Activated T-cell treated with anti-CD3 and anti-CD28 coated beads, Interleukin-2, amount 50 U/mL, for 24 hours (primary cell): ENCODE results near the gene PLEKHG2.

Source experiments
- DNase-seq: peaks from one replicate; pipeline ENCODE4 v3.0.0-alpha.2; 2020
- H3K27ac Mint-ChIP-seq: 2 replicates; pipeline ENCODE4 v1.8.0; 2020; ENCODE audit warnings: mild to moderate bottlenecking, mixed read lengths
- H3K27me3 Mint-ChIP-seq: 2 replicates; pipeline ENCODE4 v1.8.0; 2020; ENCODE audit warnings: mixed read lengths
- H3K36me3 Mint-ChIP-seq: 2 replicates; pipeline ENCODE4 v1.8.0; 2020; ENCODE audit warnings: low read depth, mixed read lengths
- H3K4me1 Mint-ChIP-seq: 2 replicates; pipeline ENCODE4 v1.8.0; 2020; ENCODE audit warnings: low read depth, mixed read lengths
- H3K4me3 Mint-ChIP-seq: 2 replicates; pipeline ENCODE4 v1.8.0; 2020; ENCODE audit warnings: mild to moderate bottlenecking, moderate library complexity, mixed read lengths
- H3K9me3 Mint-ChIP-seq: 2 replicates; pipeline ENCODE4 v1.8.0; 2020; ENCODE audit warnings: mixed read lengths

Gene PLEKHG2

DNA sequence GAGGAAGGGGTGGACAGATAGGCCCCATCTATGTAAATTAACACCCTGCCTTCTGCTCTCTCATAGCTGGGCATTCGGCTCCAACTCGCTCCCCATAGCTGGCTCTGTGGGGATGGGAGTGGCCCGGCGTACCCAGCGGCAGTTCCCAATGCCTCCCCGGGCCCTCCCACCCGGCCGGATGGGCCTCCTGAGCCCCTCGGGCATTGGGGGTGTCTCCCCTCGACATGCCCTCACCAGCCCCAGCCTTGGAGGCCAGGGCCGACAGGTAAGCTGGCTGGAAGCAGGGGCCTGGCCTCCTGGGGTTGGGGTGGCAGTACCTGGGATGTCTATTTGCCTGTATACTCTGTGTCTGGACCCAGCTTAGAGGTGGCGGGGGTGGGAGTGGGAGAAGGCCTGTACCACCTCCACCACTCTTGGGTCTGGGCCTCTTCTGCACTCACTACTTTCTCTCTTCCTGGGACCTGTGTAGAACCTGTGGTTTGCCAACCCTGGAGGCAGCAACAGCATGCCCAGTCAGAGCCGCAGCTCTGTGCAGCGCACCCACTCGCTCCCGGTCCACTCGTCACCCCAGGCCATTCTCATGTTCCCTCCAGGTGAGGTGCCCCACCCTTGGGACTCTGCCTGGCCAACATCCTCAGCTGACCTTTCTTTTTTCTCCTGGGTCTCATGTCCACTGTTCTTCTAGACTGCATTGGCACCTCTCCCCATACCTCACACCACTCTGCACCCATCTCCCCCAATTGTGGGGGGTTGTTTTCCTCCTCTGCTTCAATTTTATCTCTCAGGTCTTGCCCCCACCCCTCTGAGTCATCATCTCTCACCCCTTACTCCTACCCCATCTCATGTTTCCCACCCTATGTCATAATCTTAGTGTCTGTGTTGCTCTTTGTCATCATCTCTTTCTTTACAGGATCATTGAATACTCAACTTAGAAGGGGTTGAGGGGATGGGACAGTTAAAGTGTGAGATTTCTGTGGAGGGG is 31.7 kb upstream of the PLEKHG2 start:
- H3K4me3 Mint-ChIP-seq = no peak overlapping the region
- no peaks in the 10 kb centered on the region for H3K4me1 Mint-ChIP-seq
- no peaks in the 10 kb centered on the region for H3K27me3 Mint-ChIP-seq
- DNase-seq = no peak
- H3K27ac Mint-ChIP-seq = peak overlapping the region; percentile 57
- peaks cover 94% of the 10 kb centered on the region for H3K36me3 Mint-ChIP-seq
- H3K9me3 Mint-ChIP-seq = no peaks in the 10 kb centered on the region

- H3K27ac Mint-ChIP-seq = peak overlapping the region; percentile 83
- no peaks in the 10 kb centered on the region for H3K27me3 Mint-ChIP-seq
- H3K36me3 Mint-ChIP-seq = peaks cover 94% of the 10 kb centered on the region
- DNase-seq = no peak
- no peaks in the 10 kb centered on the region for H3K4me1 Mint-ChIP-seq
- no peaks in the 10 kb centered on the region for H3K9me3 Mint-ChIP-seq
- H3K4me3 Mint-ChIP-seq = no peak overlapping the region
Observed at GRCh38 chr19:39381910-39382611, 30.4 kb upstream of the PLEKHG2 start.

DNA sequence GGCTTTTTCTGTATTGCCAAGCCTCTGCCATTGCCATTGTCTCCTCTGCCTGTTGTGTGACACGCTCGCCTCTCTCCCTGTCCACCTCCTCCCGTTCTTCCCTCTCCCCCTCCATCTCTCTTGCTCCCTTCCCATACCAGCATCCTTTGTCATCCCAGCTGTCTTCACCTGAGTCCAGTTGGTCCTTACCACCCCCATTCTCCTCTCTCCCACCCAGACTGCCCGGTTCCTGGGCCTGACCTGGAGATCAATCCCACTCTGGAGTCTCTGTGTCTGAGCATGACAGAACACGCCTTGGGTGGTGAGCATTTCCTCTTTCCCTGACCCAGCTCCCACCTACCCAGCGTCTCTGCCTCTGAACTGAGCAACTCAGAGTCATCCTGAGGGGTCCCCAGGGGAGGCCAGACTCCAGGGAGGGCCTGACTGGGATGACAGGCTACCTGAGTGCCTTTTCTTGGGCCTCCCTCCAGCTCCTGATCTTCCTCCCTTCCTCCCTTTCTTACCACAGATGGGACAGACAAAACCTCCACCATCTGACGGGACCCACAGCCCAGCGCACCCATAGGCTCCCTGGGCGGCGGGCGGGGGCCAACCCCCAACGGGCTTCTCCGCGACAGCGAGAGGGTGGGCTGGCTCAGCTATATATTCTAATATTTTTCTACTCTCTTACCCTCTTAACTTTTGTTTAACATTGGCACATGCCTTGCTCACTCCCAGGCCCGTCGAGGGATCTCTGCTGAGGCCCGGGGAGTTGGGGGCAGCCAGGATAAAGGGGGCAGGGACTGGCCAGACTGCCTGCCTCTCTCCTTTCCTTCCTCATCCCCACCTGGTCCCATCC is 29.3 kb upstream of the PLEKHG2 start:
- Mint-ChIP-seq H3K27ac (peak overlapping the region; percentile 52), H3K36me3 (peaks cover 94% of the 10 kb centered on the region), H3K9me3 (no peaks in the 10 kb centered on the region), H3K4me1 (peaks cover 2% of the 10 kb centered on the region), H3K4me3 (no peak overlapping the region), H3K27me3 (no peaks in the 10 kb centered on the region)
- no peak for DNase-seq

DNA sequence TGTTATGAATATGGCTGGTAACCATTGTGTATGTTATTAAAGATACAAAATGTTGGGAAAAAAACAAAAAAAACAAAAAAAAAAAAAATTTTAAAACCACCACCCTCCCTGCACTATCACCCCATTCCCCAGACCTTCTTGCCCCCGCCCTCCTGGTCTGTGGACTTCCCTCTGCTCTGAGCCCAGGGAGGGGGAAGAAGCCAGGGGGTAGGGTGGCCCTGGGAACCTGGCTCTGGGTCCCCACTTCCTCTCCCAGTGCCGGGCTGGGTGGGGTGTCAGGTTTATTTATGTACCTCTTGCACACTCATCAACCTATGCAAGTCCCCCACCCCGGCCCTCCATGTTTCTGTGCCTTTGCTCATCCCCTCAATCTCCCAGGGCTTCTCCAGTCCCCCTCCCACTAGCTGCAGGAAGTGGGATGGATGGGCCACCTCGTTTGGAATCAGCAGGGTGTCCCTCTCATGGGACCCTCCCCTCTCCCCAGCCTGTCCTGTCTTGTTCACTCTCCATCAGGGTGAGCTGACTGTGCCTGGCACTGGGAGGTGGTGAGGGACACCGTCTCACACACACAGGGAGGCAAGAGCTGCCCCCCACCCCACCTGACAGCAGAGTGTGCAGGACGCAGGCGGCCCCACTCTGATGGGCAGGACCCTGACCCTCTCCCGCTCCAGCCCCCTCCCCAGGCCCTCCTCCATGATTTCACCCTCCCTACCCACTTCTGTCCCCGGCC is 27.5 kb upstream of the PLEKHG2 start:
- Mint-ChIP-seq H3K4me3 (no peak overlapping the region), H3K27ac (peak overlapping the region; percentile 82)

DNA sequence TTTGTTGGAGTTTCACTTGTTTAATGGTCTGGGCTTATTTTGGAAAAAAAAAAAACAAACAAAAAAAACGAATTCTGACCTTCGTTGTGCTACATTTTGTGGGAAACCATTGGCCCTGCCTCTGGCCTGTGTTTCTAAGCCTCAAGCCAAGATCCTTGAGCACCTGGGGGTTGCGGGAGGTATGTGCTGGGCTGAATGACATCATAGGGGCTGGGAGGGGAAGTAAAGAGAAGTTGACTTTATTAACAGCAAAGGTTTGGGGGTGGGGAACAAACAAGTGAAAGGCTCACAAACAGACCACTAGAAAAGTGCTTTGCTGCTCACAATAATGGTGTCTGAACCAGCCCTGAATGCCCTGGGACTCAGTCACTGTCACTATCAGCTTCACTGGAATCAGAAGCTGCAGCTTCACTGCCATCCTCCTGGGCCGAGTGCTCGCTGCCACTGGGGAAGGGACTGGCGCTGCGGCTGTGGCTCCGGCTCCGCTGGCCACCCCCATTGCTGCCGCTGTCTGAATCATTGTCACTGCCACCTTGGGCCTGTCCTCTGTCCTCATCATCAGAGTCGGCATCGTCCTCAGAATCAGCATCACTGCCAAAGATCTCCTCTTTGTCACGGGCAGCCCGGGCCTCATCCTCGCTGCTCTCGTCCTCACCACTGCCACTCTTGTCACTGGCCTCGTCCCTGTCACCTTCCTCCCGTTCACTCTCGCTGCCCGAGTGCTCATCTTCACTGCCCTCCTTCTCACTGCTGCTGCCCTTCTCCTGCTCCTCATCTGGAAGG is 26.6 kb upstream of the PLEKHG2 start:
- H3K4me3 Mint-ChIP-seq = no peak overlapping the region
- H3K27me3 Mint-ChIP-seq = no peaks in the 10 kb centered on the region
- H3K27ac Mint-ChIP-seq = peak overlapping the region; percentile 82
- DNase-seq = no peak
- H3K4me1 Mint-ChIP-seq = peaks cover 21% of the 10 kb centered on the region
- peaks cover 95% of the 10 kb centered on the region for H3K36me3 Mint-ChIP-seq
- no peaks in the 10 kb centered on the region for H3K9me3 Mint-ChIP-seq

More for the DNA sequence above, 27.5 kb upstream of the PLEKHG2 start:
- Mint-ChIP-seq H3K4me1 (peaks cover 16% of the 10 kb centered on the region), H3K9me3 (no peaks in the 10 kb centered on the region), H3K27me3 (no peaks in the 10 kb centered on the region), H3K36me3 (peaks cover 92% of the 10 kb centered on the region)
- DNase-seq = no peak

- H3K27me3 Mint-ChIP-seq = no peaks in the 10 kb centered on the region
- H3K9me3 Mint-ChIP-seq = no peaks in the 10 kb centered on the region
- H3K4me3 Mint-ChIP-seq = no peak overlapping the region
- peaks cover 94% of the 10 kb centered on the region for H3K36me3 Mint-ChIP-seq
- H3K27ac Mint-ChIP-seq = peak overlapping the region; percentile 82
- peaks cover 26% of the 10 kb centered on the region for H3K4me1 Mint-ChIP-seq
- no peak for DNase-seq
Observed at GRCh38 chr19:39386557-39386956, 25.9 kb upstream of the PLEKHG2 start.

DNA sequence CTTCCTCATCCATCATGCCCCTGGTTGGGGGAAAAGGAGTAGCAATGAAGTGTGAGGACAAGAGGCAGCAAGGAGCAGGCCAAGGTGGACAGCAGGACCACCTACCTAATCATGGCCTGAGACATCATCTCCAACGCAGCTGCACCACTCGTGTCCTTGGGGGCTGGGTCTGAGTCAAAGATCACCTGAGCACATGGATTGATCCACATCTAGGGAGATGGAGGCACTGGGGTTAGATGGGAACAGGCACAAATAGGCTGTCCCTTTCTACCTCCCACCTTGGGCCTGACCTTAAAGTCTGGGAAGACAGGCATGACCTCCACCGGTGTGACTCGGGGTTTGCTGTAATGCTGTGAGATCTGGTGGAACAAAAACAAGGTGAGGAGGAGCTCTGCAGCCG is 23.8 kb upstream of the PLEKHG2 start:
- peaks cover 87% of the 10 kb centered on the region for H3K36me3 Mint-ChIP-seq
- no peaks in the 10 kb centered on the region for H3K9me3 Mint-ChIP-seq
- H3K27me3 Mint-ChIP-seq = no peaks in the 10 kb centered on the region
- H3K27ac Mint-ChIP-seq = peak overlapping the region; percentile 100
- no peak overlapping the region for H3K4me3 Mint-ChIP-seq
- peaks cover 40% of the 10 kb centered on the region for H3K4me1 Mint-ChIP-seq
- no peak for DNase-seq

DNA sequence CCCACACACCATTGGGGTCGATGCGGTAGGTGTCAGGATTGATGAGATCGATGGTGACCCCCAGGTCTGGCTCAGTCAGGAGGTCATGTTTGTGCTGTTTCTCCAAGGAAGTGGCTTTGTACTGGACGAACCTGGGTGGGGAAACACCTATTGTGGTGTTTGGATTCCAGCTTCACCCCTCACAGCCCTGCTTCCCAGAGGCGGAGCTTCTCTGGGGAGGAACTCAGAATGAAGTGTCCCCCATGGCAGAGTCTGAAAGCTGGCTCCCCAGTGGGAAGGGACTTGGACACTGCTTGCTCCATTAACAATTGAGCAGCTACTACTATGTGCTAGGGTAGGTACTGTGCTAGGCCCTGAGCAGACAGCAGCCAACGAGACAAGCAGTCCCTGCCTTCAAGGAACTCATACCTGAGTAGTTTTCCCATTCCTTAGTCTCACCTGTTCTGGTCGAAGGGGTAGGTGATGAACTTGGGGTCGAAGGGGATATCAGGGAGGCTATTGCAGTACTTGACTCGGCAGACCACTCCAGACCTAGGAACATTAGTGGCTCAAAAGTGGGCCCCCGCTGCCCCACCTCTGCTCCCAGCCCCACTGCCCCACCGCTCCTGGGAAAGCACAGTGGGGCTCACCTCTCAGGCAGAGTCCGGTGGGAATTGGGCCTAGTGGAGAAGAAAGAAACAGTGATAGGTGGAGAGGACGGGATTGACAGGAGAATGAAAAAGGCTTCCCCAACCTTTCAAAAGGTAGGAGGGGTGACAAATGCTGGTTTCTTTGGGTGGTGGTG is 22.6 kb upstream of the PLEKHG2 start:
- H3K4me1 Mint-ChIP-seq = peaks cover 44% of the 10 kb centered on the region
- H3K4me3 Mint-ChIP-seq = peak overlapping the region; percentile 92
- H3K9me3 Mint-ChIP-seq = no peaks in the 10 kb centered on the region
- DNase-seq = no peak
- H3K27me3 Mint-ChIP-seq = no peaks in the 10 kb centered on the region
- peaks cover 88% of the 10 kb centered on the region for H3K36me3 Mint-ChIP-seq
- peak overlapping the region; percentile 100 for H3K27ac Mint-ChIP-seq

- no peaks in the 10 kb centered on the region for H3K9me3 Mint-ChIP-seq
- H3K27ac Mint-ChIP-seq = peak overlapping the region; percentile 100
- no peak for DNase-seq
- peak overlapping the region; percentile 92 for H3K4me3 Mint-ChIP-seq
- H3K27me3 Mint-ChIP-seq = no peaks in the 10 kb centered on the region
- peaks cover 49% of the 10 kb centered on the region for H3K4me1 Mint-ChIP-seq
- peaks cover 88% of the 10 kb centered on the region for H3K36me3 Mint-ChIP-seq
Observed at GRCh38 chr19:39390451-39390750, 22.1 kb upstream of the PLEKHG2 start.

GRCh38 chr19:39390751-39391437 is 21.6 kb upstream of the PLEKHG2 start, which contains the start of the genes MED29 and PAF1:
TSS of gene MED29 (plus strand) at chr19:39391378. CDS start at chr19:39391423, 45 bp downstream.
TSS of gene PAF1 (minus strand) at chr19:39391106. CDS start at chr19:39390864, 242 bp downstream.
- peak; percentile 92 for DNase-seq
- Mint-ChIP-seq H3K9me3 (no peaks in the 10 kb centered on the region), H3K27ac (peak within 1 kb of the TSS; percentile 100), H3K27me3 (no peaks in the 10 kb centered on the region), H3K36me3 (peaks cover 87% of the 10 kb centered on the region), H3K4me3 (peak within 1 kb of the TSS; percentile 92), H3K4me1 (peaks cover 50% of the 10 kb centered on the region)

- H3K4me3 Mint-ChIP-seq = peak overlapping the region; percentile 47
- peak; percentile 96 for DNase-seq
- H3K27ac Mint-ChIP-seq = peak overlapping the region; percentile 98
- peaks cover 72% of the 10 kb centered on the region for H3K4me1 Mint-ChIP-seq
- H3K27me3 Mint-ChIP-seq = no peaks in the 10 kb centered on the region
- no peaks in the 10 kb centered on the region for H3K9me3 Mint-ChIP-seq
- H3K36me3 Mint-ChIP-seq = peaks cover 41% of the 10 kb centered on the region
Observed at GRCh38 chr19:39397360-39398296, 14.8 kb upstream of the PLEKHG2 start.
